Putamen (tissue), 1 donor: ENCODE measurements around the gene SGMS2.

Experiments used
- DNase-seq: peaks from one replicate; pipeline ENCODE4 v3.0.0-alpha.2; 2016; ENCODE audit warnings: low spot score

Gene SGMS2

GRCh38 chr4:107828315-107829090 is 3.8 kb downstream of the SGMS2 start:
- no peak for DNase-seq

- no peak for DNase-seq
These were observed 6.4 kb downstream of the SGMS2 start for GRCh38 chr4:107831140-107831539.

GRCh38 chr4:107832275-107832807 is 7.6 kb downstream of the SGMS2 start:
- DNase-seq, result no peak

GRCh38 chr4:107834241-107834794 is 9.6 kb downstream of the SGMS2 start:
- DNase-seq, result no peak

- DNase-seq, result no peak
These were observed 10.7 kb downstream of the SGMS2 start for GRCh38 chr4:107835406-107835805.

- no peak for DNase-seq
These were observed 12.6 kb downstream of the SGMS2 start for GRCh38 chr4:107837317-107837716.

GRCh38 chr4:107837776-107838618 is 13.3 kb downstream of the SGMS2 start:
- DNase-seq, result no peak

GRCh38 chr4:107838861-107839565 is 14.3 kb downstream of the SGMS2 start:
- DNase-seq, result no peak

GRCh38 chr4:107843391-107843790 is 18.7 kb downstream of the SGMS2 start:
- no peak for DNase-seq

- DNase-seq, result no peak
These were observed 20.9 kb downstream of the SGMS2 start for GRCh38 chr4:107845681-107846080.

- no peak for DNase-seq
These were observed 25.7 kb downstream of the SGMS2 start for GRCh38 chr4:107850438-107850837.

- no peak for DNase-seq
These were observed 29.0 kb downstream of the SGMS2 start for GRCh38 chr4:107853444-107854355.

- no peak for DNase-seq
These were observed 29.8 kb downstream of the SGMS2 start for GRCh38 chr4:107854356-107855022.

GRCh38 chr4:107855723-107856122 is 31.0 kb downstream of the SGMS2 start:
- no peak for DNase-seq

GRCh38 chr4:107856901-107857300 is 32.2 kb downstream of the SGMS2 start:
- DNase-seq, result no peak

- no peak for DNase-seq
These were observed 33.0 kb downstream of the SGMS2 start for GRCh38 chr4:107857741-107858140.

- DNase-seq, result no peak
These were observed 33.5 kb downstream of the SGMS2 start for GRCh38 chr4:107858158-107858742.

- no peak for DNase-seq
These were observed 37.9 kb downstream of the SGMS2 start for GRCh38 chr4:107862658-107863057.

- DNase-seq, result no peak
These were observed 38.7 kb downstream of the SGMS2 start for GRCh38 chr4:107863416-107863815.

GRCh38 chr4:107863850-107864371 is 39.2 kb downstream of the SGMS2 start:
- no peak for DNase-seq
